ENCODE measurements around the gene DENND1A. TPM values are rescaled to one million over a fixed set of nuclear protein-coding genes. Genes with fewer than 3 reads are reported as not detected.

The DENND1A gene
- total and polyA plus RNA-seq, 2 of the 13 experiments (the other 11 are each of a cell fraction or from before 2014, with no cell fraction given): 14.8 to 30.1 TPM

DNA sequence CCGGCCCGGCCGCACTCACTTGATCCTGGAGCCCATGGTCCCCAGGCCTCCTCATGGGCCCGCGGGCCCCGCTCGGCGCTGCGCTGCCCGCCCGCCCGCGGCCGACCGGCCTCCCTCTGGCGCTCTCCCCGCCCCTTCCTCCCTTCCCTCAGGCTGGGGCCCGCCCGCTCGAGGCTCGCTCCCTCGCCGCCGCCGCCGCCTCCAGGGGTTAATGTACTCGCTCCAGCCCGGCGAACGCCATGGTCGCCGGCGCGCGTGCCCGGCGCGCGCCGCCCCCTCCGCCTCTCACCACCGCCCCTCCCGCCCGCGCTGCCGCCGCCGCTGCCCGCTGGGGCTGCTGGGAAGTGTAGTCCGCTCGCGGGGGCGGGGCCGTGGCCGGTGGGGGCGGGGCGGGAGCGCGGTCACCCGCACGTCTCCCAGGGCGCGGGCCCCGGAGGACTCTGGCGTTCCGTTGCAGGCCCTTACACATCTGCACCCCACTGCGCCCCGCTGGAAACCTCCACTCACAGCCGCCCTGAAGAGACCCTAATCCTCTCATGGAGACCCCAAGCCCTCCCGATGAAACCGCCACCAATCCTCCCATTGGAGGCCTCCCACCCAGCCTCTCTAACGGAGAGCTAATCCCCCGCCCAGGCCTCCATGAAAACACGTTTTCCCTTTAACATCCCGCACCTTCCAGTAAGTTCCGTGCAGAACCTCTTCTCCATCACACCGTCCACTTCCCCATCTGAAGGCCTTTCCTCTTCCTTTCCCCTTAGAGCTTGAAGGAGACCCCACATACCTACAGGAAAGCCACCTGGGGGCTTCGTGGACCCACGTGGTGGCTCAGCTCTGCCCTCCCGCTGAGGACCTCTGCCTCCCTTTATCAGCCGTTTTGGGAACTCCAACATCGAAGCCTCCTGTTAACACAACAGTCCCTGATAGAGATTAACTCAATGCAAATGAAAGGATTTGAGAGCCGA, at the start of gene DENND1A (continued):
- TF ChIP-seq, protein P1, sequence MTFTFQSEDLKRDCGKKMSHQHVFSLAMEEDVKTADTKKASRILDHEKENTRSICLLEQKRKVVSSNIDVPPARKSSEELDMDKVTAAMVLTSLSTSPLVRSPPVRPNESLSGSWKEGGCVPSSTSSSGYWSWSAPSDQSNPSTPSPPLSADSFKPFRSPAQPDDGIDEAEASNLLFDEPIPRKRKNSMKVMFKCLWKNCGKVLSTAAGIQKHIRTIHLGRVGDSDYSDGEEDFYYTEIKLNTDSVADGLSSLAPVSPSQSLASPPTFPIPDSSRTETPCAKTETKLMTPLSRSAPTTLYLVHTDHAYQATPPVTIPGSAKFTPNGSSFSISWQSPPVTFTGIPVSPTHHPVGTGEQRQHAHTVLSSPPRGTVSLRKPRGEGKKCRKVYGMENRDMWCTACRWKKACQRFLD (CRISPR knock-in tag; IDR thresholded peaks at IDR 0.05; ENCODE audit: borderline replicate concordance): peak; percentile 73; the same call in 1 of the 2 replicates
- TF ChIP-seq NFKBIZ (CRISPR knock-in tag; IDR thresholded peaks at IDR 0.05): 0 out of 2 replicates have a peak, but pooled peaks have one; percentile 38
- TF ChIP-seq FOXC1 (CRISPR knock-in tag; IDR thresholded peaks at IDR 0.05; ENCODE audit: borderline replicate concordance): peak; percentile 75; the same call in 1 of the 2 replicates
- no peak for TF ChIP-seq ZKSCAN1 (IDR thresholded peaks at IDR 0.05; ENCODE audit: low read length)
- peak; percentile 78 for TF ChIP-seq HCFC1 (IDR thresholded peaks at IDR 0.05; ENCODE audit: low read depth, low read length)
- TF ChIP-seq, protein P2, sequence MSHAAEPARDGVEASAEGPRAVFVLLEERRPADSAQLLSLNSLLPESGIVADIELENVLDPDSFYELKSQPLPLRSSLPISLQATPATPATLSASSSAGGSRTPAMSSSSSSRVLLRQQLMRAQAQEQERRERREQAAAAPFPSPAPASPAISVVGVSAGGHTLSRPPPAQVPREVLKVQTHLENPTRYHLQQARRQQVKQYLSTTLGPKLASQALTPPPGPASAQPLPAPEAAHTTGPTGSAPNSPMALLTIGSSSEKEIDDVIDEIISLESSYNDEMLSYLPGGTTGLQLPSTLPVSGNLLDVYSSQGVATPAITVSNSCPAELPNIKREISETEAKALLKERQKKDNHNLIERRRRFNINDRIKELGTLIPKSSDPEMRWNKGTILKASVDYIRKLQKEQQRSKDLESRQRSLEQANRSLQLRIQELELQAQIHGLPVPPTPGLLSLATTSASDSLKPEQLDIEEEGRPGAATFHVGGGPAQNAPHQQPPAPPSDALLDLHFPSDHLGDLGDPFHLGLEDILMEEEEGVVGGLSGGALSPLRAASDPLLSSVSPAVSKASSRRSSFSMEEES (CRISPR knock-in tag; IDR thresholded peaks at IDR 0.05): peak; percentile 14; the same call in 1 of the 2 replicates
- TF ChIP-seq ZNF674 (CRISPR knock-in tag; IDR thresholded peaks at IDR 0.05; ENCODE audit: low read depth): no peak
- TF ChIP-seq, protein P3, sequence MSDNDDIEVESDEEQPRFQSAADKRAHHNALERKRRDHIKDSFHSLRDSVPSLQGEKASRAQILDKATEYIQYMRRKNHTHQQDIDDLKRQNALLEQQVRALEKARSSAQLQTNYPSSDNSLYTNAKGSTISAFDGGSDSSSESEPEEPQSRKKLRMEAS (IDR thresholded peaks at IDR 0.05): peak; percentile 83
- peak; percentile 93 for TF ChIP-seq ZFX (CRISPR knock-in tag; IDR thresholded peaks at IDR 0.05; ENCODE audit: low read depth)
- TF ChIP-seq NR2C2 (CRISPR knock-in tag; IDR thresholded peaks at IDR 0.05; ENCODE audit: borderline replicate concordance): peak; percentile 44; the same call in 1 of the 2 replicates
- peak; percentile 89 for TF ChIP-seq YY1 (IDR thresholded peaks at IDR 0.05; ENCODE audit: insufficient read depth, insufficient replicate concordance, low read depth, low read length)
- TF ChIP-seq ZNF616 (CRISPR knock-in tag; IDR thresholded peaks at IDR 0.05; ENCODE audit: low read depth): peak; percentile 51; the same call in 1 of the 2 replicates
- peak; percentile 72; the same call in 1 of the 2 replicates for TF ChIP-seq ZNF558 (CRISPR knock-in tag; IDR thresholded peaks at IDR 0.05; ENCODE audit: borderline replicate concordance)
- no peak for TF ChIP-seq DNMT1 (CRISPR knock-in tag; IDR thresholded peaks at IDR 0.05)
- no peak for TF ChIP-seq DPF2 (CRISPR knock-in tag; IDR thresholded peaks at IDR 0.05; ENCODE audit: borderline replicate concordance, low read depth)
- TF ChIP-seq, protein P4, sequence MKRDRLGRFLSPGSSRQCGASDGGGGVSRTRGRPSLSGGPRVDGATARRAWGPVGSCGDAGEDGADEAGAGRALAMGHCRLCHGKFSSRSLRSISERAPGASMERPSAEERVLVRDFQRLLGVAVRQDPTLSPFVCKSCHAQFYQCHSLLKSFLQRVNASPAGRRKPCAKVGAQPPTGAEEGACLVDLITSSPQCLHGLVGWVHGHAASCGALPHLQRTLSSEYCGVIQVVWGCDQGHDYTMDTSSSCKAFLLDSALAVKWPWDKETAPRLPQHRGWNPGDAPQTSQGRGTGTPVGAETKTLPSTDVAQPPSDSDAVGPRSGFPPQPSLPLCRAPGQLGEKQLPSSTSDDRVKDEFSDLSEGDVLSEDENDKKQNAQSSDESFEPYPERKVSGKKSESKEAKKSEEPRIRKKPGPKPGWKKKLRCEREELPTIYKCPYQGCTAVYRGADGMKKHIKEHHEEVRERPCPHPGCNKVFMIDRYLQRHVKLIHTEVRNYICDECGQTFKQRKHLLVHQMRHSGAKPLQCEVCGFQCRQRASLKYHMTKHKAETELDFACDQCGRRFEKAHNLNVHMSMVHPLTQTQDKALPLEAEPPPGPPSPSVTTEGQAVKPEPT (CRISPR knock-in tag; IDR thresholded peaks at IDR 0.05; ENCODE audit: low read depth): 0 out of 2 replicates have a peak, but pooled peaks have one; percentile 30
- TF ChIP-seq ZNF263 (CRISPR knock-in tag; IDR thresholded peaks at IDR 0.05): 0 out of 2 replicates have a peak, but pooled peaks have one; percentile 29
- peak; percentile 31 for TF ChIP-seq ERF (CRISPR knock-in tag; IDR thresholded peaks at IDR 0.05)
- TF ChIP-seq NONO (IDR thresholded peaks at IDR 0.05): no peak
- 0 out of 2 replicates have a peak, but pooled peaks have one; percentile 16 for TF ChIP-seq NONO (CRISPR knock-in tag; conservative IDR thresholded peaks at IDR 0.05)
- TF ChIP-seq, protein P5, sequence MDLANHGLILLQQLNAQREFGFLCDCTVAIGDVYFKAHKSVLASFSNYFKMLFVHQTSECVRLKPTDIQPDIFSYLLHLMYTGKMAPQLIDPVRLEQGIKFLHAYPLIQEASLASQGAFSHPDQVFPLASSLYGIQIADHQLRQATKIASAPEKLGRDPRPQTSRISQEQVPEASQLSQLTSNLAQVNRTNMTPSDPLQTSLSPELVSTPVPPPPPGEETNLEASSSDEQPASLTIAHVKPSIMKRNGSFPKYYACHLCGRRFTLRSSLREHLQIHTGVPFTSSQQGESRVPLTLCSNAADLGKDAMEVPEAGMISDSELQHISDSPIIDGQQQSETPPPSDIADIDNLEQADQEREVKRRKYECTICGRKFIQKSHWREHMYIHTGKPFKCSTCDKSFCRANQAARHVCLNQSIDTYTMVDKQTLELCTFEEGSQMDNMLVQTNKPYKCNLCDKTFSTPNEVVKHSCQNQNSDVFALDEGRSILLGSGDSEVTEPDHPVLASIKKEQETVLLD (CRISPR knock-in tag; IDR thresholded peaks at IDR 0.05; ENCODE audit: low read depth): peak; percentile 73; the same call in 1 of the 2 replicates
- TF ChIP-seq BRCA1 (CRISPR knock-in tag; IDR thresholded peaks at IDR 0.05): no peak
- no peak for TF ChIP-seq NR1H2 (CRISPR knock-in tag; IDR thresholded peaks at IDR 0.05; ENCODE audit: borderline replicate concordance, low read depth)
